ENCODE results near the gene ASAP2. TPM values are rescaled to one million over a fixed set of nuclear protein-coding genes. Genes with fewer than 3 reads are reported as not detected.

ASAP2 gene
- 10 to 100 TPM; 10.8 to 21.9 (median 13.8) TPM for polyA plus RNA-seq
- long read RNA-seq, donor 1: 0 reads
- long read RNA-seq, donor 2: 0 reads
- long read RNA-seq, donor 3, partial matches to known transcripts: 33 of 34 reads
- long read RNA-seq, donor 3, other reads (novel, unspliced or antisense): 0 of 34 reads
- long read RNA-seq, donor 4: 0 reads
- long read RNA-seq, donor 5, partial matches to known transcripts: 18 of 18 reads
- long read RNA-seq, donor 5, other reads (novel, unspliced or antisense): 0 of 18 reads
- long read RNA-seq, donor 6, partial matches to known transcripts: 25 of 25 reads
- long read RNA-seq, donor 6, other reads (novel, unspliced or antisense): 0 of 25 reads
- long read RNA-seq, donor 7: 0 reads
- long read RNA-seq, donor 8: 0 reads
- long read RNA-seq, donor 9, partial matches to known transcripts: 6 of 6 reads
- long read RNA-seq, donor 9, other reads (novel, unspliced or antisense): 0 of 6 reads
- long read RNA-seq, donor 10, full-length matches to known transcripts: 2 of 91 reads
- long read RNA-seq, donor 10, partial matches to known transcripts: 89 of 91 reads
- long read RNA-seq, donor 10, other reads (novel, unspliced or antisense): 0 of 91 reads

- peak within 1 kb of the TSS; percentile 77 to 97 (median 82) for H3K27ac ChIP-seq (ENCODE audit: low read depth in 1 of 3, low read length in 2 of 3)
- no peaks in the 10 kb centered on the region for H3K36me3 ChIP-seq (ENCODE audit: control insufficient read depth in 3 of 3, insufficient read depth in 2 of 3, low read depth in 1 of 3, low read length in 3 of 3)
- peaks cover 0 to 26% (median 6%) of the 10 kb centered on the region in 3 donors for H3K4me1 ChIP-seq (ENCODE audit: control insufficient read depth in 3 of 3, insufficient read depth in 2 of 3, low read depth in 1 of 3, low read length in 2 of 3)
- peak; percentile 74 to 91 for DNase-seq
- 1 to 2% (median 1%) methylated on average over 42 to 128 of the region's 128 CpGs for WGBS, 3 donors
- no peaks in the 10 kb centered on the region for H3K9me3 ChIP-seq (ENCODE audit: control insufficient read depth in 2 of 2, insufficient read depth in 1 of 2, low read depth in 1 of 2, low read length in 1 of 2)
- peak within 1 kb of the TSS; percentile 45 to 92 (median 70) for H3K4me3 ChIP-seq (ENCODE audit: low read depth in 1 of 3, low read length in 3 of 3)
- H3K27me3 ChIP-seq (ENCODE audit: control insufficient read depth in 3 of 3, insufficient read depth in 3 of 3, low read length in 3 of 3): peaks cover 0 to 5% (median 0%) of the 10 kb centered on the region in 3 donors
- no peak for FAIRE-seq
These were observed at the start of gene ASAP2 for GRCh38 chr2:9205963-9206948. ASAP2 (plus strand) TSS chr2:9206812; CDS start chr2:9207105, 293 bp downstream.

- no peak for DNase-seq
- Histone ChIP-seq H3K27me3 (ENCODE audit: control insufficient read depth in 3 of 3, insufficient read depth in 3 of 3, low read length in 3 of 3) (no peaks in the 10 kb centered on the region), H3K4me3 (ENCODE audit: low read depth in 1 of 3, low read length in 3 of 3) (no peak overlapping the region), H3K9me3 (ENCODE audit: control insufficient read depth in 2 of 2, insufficient read depth in 1 of 2, low read depth in 1 of 2, low read length in 1 of 2) (peaks cover 0 to 2% of the 10 kb centered on the region in 2 donors), H3K36me3 (ENCODE audit: control insufficient read depth in 3 of 3, insufficient read depth in 2 of 3, low read depth in 1 of 3, low read length in 3 of 3) (no peaks in the 10 kb centered on the region), H3K27ac (ENCODE audit: low read depth in 1 of 3, low read length in 2 of 3) (no peak overlapping the region), H3K4me1 (ENCODE audit: control insufficient read depth in 3 of 3, insufficient read depth in 2 of 3, low read depth in 1 of 3, low read length in 2 of 3) (no peaks in the 10 kb centered on the region)
- no peak for FAIRE-seq
- 77 to 83% (median 81%) methylated on average over 9 to 10 of the region's 10 CpGs for WGBS, 3 donors
These were observed 47.5 kb upstream of the ASAP2 start for GRCh38 chr2:9158786-9159779.

GRCh38 chr2:9160732-9161131 lies 45.9 kb upstream of the ASAP2 start:
- Histone ChIP-seq H3K4me3 (ENCODE audit: low read depth in 1 of 3, low read length in 3 of 3) (no peak overlapping the region), H3K9me3 (ENCODE audit: control insufficient read depth in 2 of 2, insufficient read depth in 1 of 2, low read depth in 1 of 2, low read length in 1 of 2) (no peaks in the 10 kb centered on the region), H3K27ac (ENCODE audit: low read depth in 1 of 3, low read length in 2 of 3) (no peak overlapping the region), H3K27me3 (ENCODE audit: control insufficient read depth in 3 of 3, insufficient read depth in 3 of 3, low read length in 3 of 3) (no peaks in the 10 kb centered on the region), H3K36me3 (ENCODE audit: control insufficient read depth in 3 of 3, insufficient read depth in 2 of 3, low read depth in 1 of 3, low read length in 3 of 3) (no peaks in the 10 kb centered on the region), H3K4me1 (ENCODE audit: control insufficient read depth in 3 of 3, insufficient read depth in 2 of 3, low read depth in 1 of 3, low read length in 2 of 3) (no peaks in the 10 kb centered on the region)
- 83 to 87% (median 86%) methylated on average over 7 of the region's 7 CpGs for WGBS, 3 donors
- FAIRE-seq: no peak
- DNase-seq: no peak

GRCh38 chr2:9162841-9163240 lies 43.8 kb upstream of the ASAP2 start:
- DNase-seq (no peak), FAIRE-seq (no peak)
- Histone ChIP-seq H3K27me3 (ENCODE audit: control insufficient read depth in 3 of 3, insufficient read depth in 3 of 3, low read length in 3 of 3) (no peaks in the 10 kb centered on the region), H3K4me3 (ENCODE audit: low read depth in 1 of 3, low read length in 3 of 3) (no peak overlapping the region), H3K36me3 (ENCODE audit: control insufficient read depth in 3 of 3, insufficient read depth in 2 of 3, low read depth in 1 of 3, low read length in 3 of 3) (no peaks in the 10 kb centered on the region), H3K9me3 (ENCODE audit: control insufficient read depth in 2 of 2, insufficient read depth in 1 of 2, low read depth in 1 of 2, low read length in 1 of 2) (no peaks in the 10 kb centered on the region), H3K4me1 (ENCODE audit: control insufficient read depth in 3 of 3, insufficient read depth in 2 of 3, low read depth in 1 of 3, low read length in 2 of 3) (peaks cover 0 to 3% (median 0%) of the 10 kb centered on the region in 3 donors), H3K27ac (ENCODE audit: low read depth in 1 of 3, low read length in 2 of 3) (no peak overlapping the region)
- 86 to 89% (median 89%) methylated on average over 11 of the region's 11 CpGs for WGBS, 3 donors

GRCh38 chr2:9163306-9164111 lies 43.1 kb upstream of the ASAP2 start:
- FAIRE-seq: no peak
- H3K27ac ChIP-seq (ENCODE audit: low read depth in 1 of 3, low read length in 2 of 3): no peak overlapping the region

GRCh38 chr2:9164112-9164608 lies 42.5 kb upstream of the ASAP2 start:
- H3K27ac ChIP-seq (ENCODE audit: low read depth in 1 of 3, low read length in 2 of 3): no peak overlapping the region
- FAIRE-seq: no peak
- H3K36me3 ChIP-seq (ENCODE audit: control insufficient read depth in 3 of 3, insufficient read depth in 2 of 3, low read depth in 1 of 3, low read length in 3 of 3): no peaks in the 10 kb centered on the region
- H3K27me3 ChIP-seq (ENCODE audit: control insufficient read depth in 3 of 3, insufficient read depth in 3 of 3, low read length in 3 of 3): no peaks in the 10 kb centered on the region
- H3K4me3 ChIP-seq (ENCODE audit: low read depth in 1 of 3, low read length in 3 of 3): no peak overlapping the region
- no peak for DNase-seq
- H3K4me1 ChIP-seq (ENCODE audit: control insufficient read depth in 3 of 3, insufficient read depth in 2 of 3, low read depth in 1 of 3, low read length in 2 of 3): peaks cover 0 to 7% (median 0%) of the 10 kb centered on the region in 3 donors
- no peaks in the 10 kb centered on the region for H3K9me3 ChIP-seq (ENCODE audit: control insufficient read depth in 2 of 2, insufficient read depth in 1 of 2, low read depth in 1 of 2, low read length in 1 of 2)
- WGBS, 3 donors: 84 to 89% (median 88%) methylated on average over 4 of the region's 4 CpGs

More at GRCh38 chr2:9163306-9164111, 43.1 kb upstream of the ASAP2 start:
- no peaks in the 10 kb centered on the region for H3K27me3 ChIP-seq (ENCODE audit: control insufficient read depth in 3 of 3, insufficient read depth in 3 of 3, low read length in 3 of 3)
- no peak for DNase-seq
- no peak overlapping the region for H3K4me3 ChIP-seq (ENCODE audit: low read depth in 1 of 3, low read length in 3 of 3)
- 78 to 85% (median 84%) methylated on average over 8 of the region's 8 CpGs for WGBS, 3 donors
- H3K9me3 ChIP-seq (ENCODE audit: control insufficient read depth in 2 of 2, insufficient read depth in 1 of 2, low read depth in 1 of 2, low read length in 1 of 2): no peaks in the 10 kb centered on the region
- H3K36me3 ChIP-seq (ENCODE audit: control insufficient read depth in 3 of 3, insufficient read depth in 2 of 3, low read depth in 1 of 3, low read length in 3 of 3): no peaks in the 10 kb centered on the region
- peaks cover 0 to 7% (median 0%) of the 10 kb centered on the region in 3 donors for H3K4me1 ChIP-seq (ENCODE audit: control insufficient read depth in 3 of 3, insufficient read depth in 2 of 3, low read depth in 1 of 3, low read length in 2 of 3)

- H3K4me1 ChIP-seq (ENCODE audit: control insufficient read depth in 3 of 3, insufficient read depth in 2 of 3, low read depth in 1 of 3, low read length in 2 of 3): peaks cover 0 to 14% (median 0%) of the 10 kb centered on the region in 3 donors
- H3K27me3 ChIP-seq (ENCODE audit: control insufficient read depth in 3 of 3, insufficient read depth in 3 of 3, low read length in 3 of 3): no peaks in the 10 kb centered on the region
- FAIRE-seq (no peak), DNase-seq (no peak)
- H3K36me3 ChIP-seq (ENCODE audit: control insufficient read depth in 3 of 3, insufficient read depth in 2 of 3, low read depth in 1 of 3, low read length in 3 of 3): no peaks in the 10 kb centered on the region
- no peak overlapping the region for H3K4me3 ChIP-seq (ENCODE audit: low read depth in 1 of 3, low read length in 3 of 3)
- H3K27ac ChIP-seq (ENCODE audit: low read depth in 1 of 3, low read length in 2 of 3): no peak overlapping the region
- no peaks in the 10 kb centered on the region for H3K9me3 ChIP-seq (ENCODE audit: control insufficient read depth in 2 of 2, insufficient read depth in 1 of 2, low read depth in 1 of 2, low read length in 1 of 2)
- 68 to 85% (median 84%) methylated on average over 5 of the region's 5 CpGs for WGBS, 3 donors
These were observed 41.0 kb upstream of the ASAP2 start for GRCh38 chr2:9165625-9166024.

Measured in small intestine (tissue), 16 donors.